Testis (tissue), 3 donors: ENCODE results near the gene TBC1D17. TPM values are rescaled to one million over a fixed set of nuclear protein-coding genes. Genes with fewer than 3 reads are reported as not detected.

Source experiments
- DNase-seq: peaks from one replicate; pipeline ENCODE4 v3.0.0-alpha.2; 2019
- H3K27ac ChIP-seq, 2 donors: fragments of 200-600 bp; sonication (generic); one replicate each; pipeline ENCODE4 v1.5.1; 2019
- H3K27me3 ChIP-seq: fragments of 200-600 bp; sonication (generic); one replicate; pipeline ENCODE4 v1.5.1; 2019
- H3K36me3 ChIP-seq: fragments of 200-600 bp; sonication (generic); one replicate; pipeline ENCODE4 v1.5.1; 2017; ENCODE audit warnings: low read depth; ENCODE audit errors: missing control alignments
- H3K4me1 ChIP-seq: fragments of 200-600 bp; sonication (generic); one replicate; pipeline ENCODE4 v1.5.1; 2019
- H3K4me3 ChIP-seq, 2 donors: fragments of 200-600 bp; sonication (generic); one replicate each; pipeline ENCODE4 v1.5.1; 2017 to 2019
- H3K9me3 ChIP-seq: fragments of 200-600 bp; sonication (generic); one replicate; pipeline ENCODE4 v1.5.1; 2017
- POLR2A ChIP-seq: fragments of 450-650 bp; IDR thresholded peaks from one replicate; pipeline ENCODE4 v1.6.1; 2017; ENCODE audit warnings: antibody characterized with exemption, mild to moderate bottlenecking, moderate library complexity
- WGBS, 2 donors: methylation state at CpG; one replicate each; pipeline ENCODE4 v1.1.5; 2018; 5-methylcytosine and 5-hydroxymethylcytosine counted together
- intact Hi-C: fragments of 100-400 bp; cut with DNase I; formaldehyde crosslinking; loops from one replicate; pipeline ENCODE4 v1.15.1; 2023; ENCODE audit warnings: low total_unique reads
- polyA plus RNA-seq: library from polyadenylated mRNA; stranded (reverse); fragments of 350-450 nt; fragmentation: Illumina TruSeq; extraction: RNeasy Lipid Tissue Mini Kit (QIAGEN cat#74804); gene quantifications from one replicate; pipeline ENCODE4 v1.2.3, GENCODE V29; 2014; ENCODE audit warnings: low read depth, low replicate concordance; ENCODE audit not compliant: insufficient read depth
- total RNA-seq, 2 donors: library from RNA; depleted of rRNA; stranded (reverse); fragments of >200 nt; gene quantifications; one replicate each; pipeline ENCODE4 v1.2.3, GENCODE V29; 2016
- TF ChIP-seq, protein P1 (sequence below), 3 experiments: fragments of 450-650 bp in 2 of 3; fragments of 200-600 bp in 1 of 3; sonication (generic) in 1 of 3; IDR thresholded peaks; one replicate each; pipeline ENCODE4 v1.5.1; 2016 to 2019; ENCODE audit warnings: antibody characterized with exemption in 3 of 3, mild to moderate bottlenecking in 2 of 3, moderate library complexity in 1 of 3

The TBC1D17 gene
- total and polyA plus RNA-seq, 3 donors from 2014 or later: 31.1 to 49.1 (median 47.2) TPM

DNA sequence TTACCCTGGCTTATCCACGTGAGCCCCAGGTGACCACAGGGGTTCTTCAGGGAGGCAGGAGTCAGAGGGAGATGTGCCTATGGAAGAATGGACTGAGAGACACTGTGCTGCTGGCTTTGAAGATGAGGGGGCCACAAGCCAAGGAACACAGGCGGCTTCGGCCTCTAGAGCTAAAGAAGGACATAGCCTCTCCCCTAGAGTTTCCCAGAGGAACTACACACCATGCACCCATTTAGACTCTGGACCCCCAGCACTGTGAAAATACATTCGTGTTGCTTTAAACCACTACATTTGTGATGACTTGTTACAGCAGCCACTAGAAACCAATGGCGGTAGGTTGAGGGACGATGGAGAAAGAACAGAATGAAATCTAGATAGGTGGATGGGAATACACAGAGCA is 37.8 kb downstream of the TBC1D17 start:
- DNase-seq: no peak
- H3K27ac ChIP-seq: no peak overlapping the region
- H3K9me3 ChIP-seq: no peaks in the 10 kb centered on the region
- H3K27me3 ChIP-seq: no peaks in the 10 kb centered on the region
- no peak overlapping the region for H3K4me3 ChIP-seq
- TF ChIP-seq, protein P1, sequence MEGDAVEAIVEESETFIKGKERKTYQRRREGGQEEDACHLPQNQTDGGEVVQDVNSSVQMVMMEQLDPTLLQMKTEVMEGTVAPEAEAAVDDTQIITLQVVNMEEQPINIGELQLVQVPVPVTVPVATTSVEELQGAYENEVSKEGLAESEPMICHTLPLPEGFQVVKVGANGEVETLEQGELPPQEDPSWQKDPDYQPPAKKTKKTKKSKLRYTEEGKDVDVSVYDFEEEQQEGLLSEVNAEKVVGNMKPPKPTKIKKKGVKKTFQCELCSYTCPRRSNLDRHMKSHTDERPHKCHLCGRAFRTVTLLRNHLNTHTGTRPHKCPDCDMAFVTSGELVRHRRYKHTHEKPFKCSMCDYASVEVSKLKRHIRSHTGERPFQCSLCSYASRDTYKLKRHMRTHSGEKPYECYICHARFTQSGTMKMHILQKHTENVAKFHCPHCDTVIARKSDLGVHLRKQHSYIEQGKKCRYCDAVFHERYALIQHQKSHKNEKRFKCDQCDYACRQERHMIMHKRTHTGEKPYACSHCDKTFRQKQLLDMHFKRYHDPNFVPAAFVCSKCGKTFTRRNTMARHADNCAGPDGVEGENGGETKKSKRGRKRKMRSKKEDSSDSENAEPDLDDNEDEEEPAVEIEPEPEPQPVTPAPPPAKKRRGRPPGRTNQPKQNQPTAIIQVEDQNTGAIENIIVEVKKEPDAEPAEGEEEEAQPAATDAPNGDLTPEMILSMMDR (IDR thresholded peaks at IDR 0.05): peak in 1 of 3 experiments; percentile 17
- TF ChIP-seq POLR2A: no peak
- H3K4me1 ChIP-seq: peaks cover 30% of the 10 kb centered on the region
- 93 to 95% methylated on average over 6 of the region's 6 CpGs for WGBS, 2 donors
- no peaks in the 10 kb centered on the region for H3K36me3 ChIP-seq
- intact Hi-C loops: no loop called here

DNA sequence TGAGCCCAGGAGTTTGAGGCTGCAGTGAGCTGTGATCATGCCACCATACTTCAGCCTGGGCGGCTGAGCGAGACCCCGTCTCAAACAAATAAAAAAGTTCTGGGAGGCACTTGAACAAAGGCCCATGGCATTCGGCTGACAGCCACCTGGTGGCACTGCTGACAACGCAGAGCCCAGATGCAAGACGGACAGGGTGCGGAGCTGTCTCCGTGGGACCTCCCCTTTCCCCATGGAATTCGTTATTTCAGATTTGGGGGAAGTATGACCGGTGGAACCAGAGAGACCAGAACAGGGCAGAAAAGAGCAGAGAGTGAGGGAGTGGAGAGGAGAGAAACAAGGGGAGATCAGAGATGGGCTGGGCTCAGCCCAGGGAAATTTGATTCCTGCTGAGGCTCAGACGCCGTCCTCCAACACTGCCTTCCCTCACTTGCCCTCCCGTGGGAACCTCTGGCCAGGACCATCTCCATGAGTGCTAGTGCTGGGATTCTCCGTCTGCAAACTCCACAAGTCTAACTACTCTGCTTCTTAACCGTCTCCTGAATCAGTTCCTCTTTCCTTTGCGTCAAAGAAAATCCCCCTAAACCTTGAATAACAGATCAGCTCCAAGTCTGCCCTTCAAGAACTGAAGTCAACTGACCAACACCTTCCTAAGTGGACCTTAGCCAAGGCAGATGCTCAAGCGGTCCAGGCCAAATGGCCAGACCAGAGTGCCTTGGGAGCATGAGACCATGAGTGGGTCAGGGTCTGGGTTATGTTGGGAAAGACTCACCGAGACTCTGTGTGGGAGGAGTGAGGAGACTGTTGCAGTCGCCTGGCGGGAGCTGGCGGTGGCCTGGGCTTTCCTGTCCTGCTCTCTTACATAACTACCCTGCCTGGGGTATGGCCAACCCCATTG is 39.6 kb downstream of the TBC1D17 start:
- no peak for DNase-seq
- Histone ChIP-seq H3K4me3 (no peak overlapping the region), H3K27me3 (no peaks in the 10 kb centered on the region), H3K36me3 (no peaks in the 10 kb centered on the region), H3K9me3 (no peaks in the 10 kb centered on the region), H3K4me1 (peaks cover 16% of the 10 kb centered on the region), H3K27ac (no peak overlapping the region)
- TF ChIP-seq, protein P1 (IDR thresholded peaks at IDR 0.05): peak in 2 of 3 experiments; percentile 23 to 25
- TF ChIP-seq POLR2A: no peak
- intact Hi-C loops: no loop called here
- 79% methylated on average over 17 to 21 of the region's 21 CpGs for WGBS, 2 donors

DNA sequence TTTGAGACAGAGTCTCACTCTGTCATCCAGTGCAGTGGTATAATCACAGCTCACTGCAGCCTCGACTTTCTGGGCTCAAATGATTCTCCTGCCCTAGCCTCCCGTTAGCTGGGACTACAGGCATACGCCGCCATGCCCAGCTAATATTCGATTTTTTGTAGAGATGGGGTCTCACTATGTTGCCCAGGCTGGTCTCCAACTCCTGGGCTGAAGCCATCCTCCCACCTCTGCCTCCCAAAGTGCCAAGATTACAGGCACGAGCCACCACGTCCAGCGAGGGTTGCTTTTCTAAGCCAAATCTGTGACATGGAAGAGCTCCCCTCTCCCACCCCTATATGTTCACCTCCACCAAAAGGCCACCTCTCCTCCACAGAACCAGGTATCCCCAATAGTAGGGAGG is 40.6 kb downstream of the TBC1D17 start:
- 92 to 94% methylated on average over 8 of the region's 8 CpGs for WGBS, 2 donors
- intact Hi-C loops: no loop called here
- no peak overlapping the region for H3K4me3 ChIP-seq
- no peak overlapping the region for H3K27ac ChIP-seq
- H3K27me3 ChIP-seq: no peaks in the 10 kb centered on the region
- H3K4me1 ChIP-seq: peaks cover 7% of the 10 kb centered on the region
- no peak for DNase-seq
- H3K36me3 ChIP-seq: no peaks in the 10 kb centered on the region
- TF ChIP-seq, protein P1 (IDR thresholded peaks at IDR 0.05): no peak
- TF ChIP-seq POLR2A: no peak
- H3K9me3 ChIP-seq: no peaks in the 10 kb centered on the region

DNA sequence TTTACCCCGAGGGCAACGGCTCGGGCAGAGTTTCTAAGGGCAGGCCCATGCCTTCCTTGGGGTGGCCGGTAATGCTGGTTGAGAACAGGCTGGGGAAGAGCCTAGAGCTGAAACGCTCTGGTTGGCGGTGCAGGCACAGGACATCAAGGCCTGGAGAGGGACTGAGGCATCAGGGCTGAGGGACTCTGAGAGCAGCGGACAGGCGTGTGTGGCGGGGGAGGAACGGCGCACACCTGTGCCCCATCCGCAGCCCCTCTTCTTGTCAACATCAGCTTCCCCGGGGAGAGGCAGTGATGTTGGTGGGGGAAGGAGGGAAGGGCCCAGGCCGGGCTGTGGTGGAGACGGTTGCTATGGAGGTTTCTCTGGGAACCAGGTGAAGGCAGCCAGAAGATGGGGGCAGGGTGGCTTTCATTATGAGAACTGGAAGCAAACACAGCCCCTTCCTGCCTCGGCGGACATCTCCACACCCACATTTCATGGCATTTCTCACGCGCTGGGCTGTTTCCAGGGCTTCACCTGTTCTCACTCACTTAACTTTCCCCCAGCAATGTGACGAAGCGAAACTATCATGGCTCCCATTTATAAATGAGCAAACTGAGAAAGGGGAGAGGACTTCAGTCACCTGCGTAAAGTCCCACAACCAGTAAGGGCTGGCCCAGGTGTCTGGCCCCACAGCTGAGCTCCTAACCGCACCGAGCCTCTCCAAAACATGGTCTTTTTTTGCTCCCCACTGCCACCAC is 43.3 kb downstream of the TBC1D17 start:
- H3K27me3 ChIP-seq: no peaks in the 10 kb centered on the region
- H3K27ac ChIP-seq: no peak overlapping the region
- H3K4me3 ChIP-seq: no peak overlapping the region
- peaks cover 3% of the 10 kb centered on the region for H3K4me1 ChIP-seq
- no peaks in the 10 kb centered on the region for H3K9me3 ChIP-seq
- no peak for DNase-seq
- WGBS, 2 donors: 94 to 96% methylated on average over 24 of the region's 24 CpGs
- no peaks in the 10 kb centered on the region for H3K36me3 ChIP-seq
- TF ChIP-seq POLR2A: no peak
- TF ChIP-seq, protein P1 (IDR thresholded peaks at IDR 0.05): no peak
- intact Hi-C loops: no loop called here
